Activated CD4-positive, alpha-beta memory T cell treated with anti-CD3 and anti-CD28 coated beads, Interleukin-2, amount 10 ng/mL, durations not matched to agents 7 days and 5 days (primary cell): Measurements from ENCODE around the gene POLR2L. TPM values are rescaled to one million over a fixed set of nuclear protein-coding genes. Genes with fewer than 3 reads are reported as not detected.

ENCODE experiments used
- CTCF ChIA-PET: fragments of 350-600 bp; sonication (Branson Sonifier 250); formaldehyde crosslinking; loops from one replicate; lab custom pipeline; 2021; ENCODE audit warnings: antibody characterized with exemption, inconsistent platforms; lab: Charles Lee
- POLR2A ChIA-PET: fragments of 350-600 bp; sonication (Branson Sonifier 250); formaldehyde crosslinking; loops from one replicate; lab custom pipeline; 2021; ENCODE audit warnings: antibody characterized with exemption; lab: Charles Lee
- DNase-seq: peaks from one replicate; pipeline ENCODE4 v3.0.0-alpha.2; 2020
- H3K27ac Mint-ChIP-seq: one replicate; pipeline ENCODE4 v1.8.0; 2021; ENCODE audit warnings: mild to moderate bottlenecking, mixed read lengths
- H3K27me3 Mint-ChIP-seq: one replicate; pipeline ENCODE4 v1.8.0; 2021; ENCODE audit warnings: mixed read lengths
- H3K36me3 Mint-ChIP-seq: one replicate; pipeline ENCODE4 v1.8.0; 2021; ENCODE audit warnings: low read depth, mixed read lengths
- H3K4me1 Mint-ChIP-seq: one replicate; pipeline ENCODE4 v1.8.0; 2021; ENCODE audit warnings: mixed read lengths
- H3K4me3 Mint-ChIP-seq: one replicate; pipeline ENCODE4 v1.8.0; 2021; ENCODE audit warnings: mild to moderate bottlenecking, mixed read lengths
- H3K9me3 Mint-ChIP-seq: one replicate; pipeline ENCODE4 v1.8.0; 2021; ENCODE audit warnings: mixed read lengths
- total RNA-seq, 2 experiments: library from RNA; stranded (reverse); gene quantifications; one replicate each; pipeline ENCODE4 v1.2.3, GENCODE V29; 2021

Gene POLR2L
- total RNA-seq, 2 experiments from 2014 or later, result 59.3 to 61.5 TPM

DNA sequence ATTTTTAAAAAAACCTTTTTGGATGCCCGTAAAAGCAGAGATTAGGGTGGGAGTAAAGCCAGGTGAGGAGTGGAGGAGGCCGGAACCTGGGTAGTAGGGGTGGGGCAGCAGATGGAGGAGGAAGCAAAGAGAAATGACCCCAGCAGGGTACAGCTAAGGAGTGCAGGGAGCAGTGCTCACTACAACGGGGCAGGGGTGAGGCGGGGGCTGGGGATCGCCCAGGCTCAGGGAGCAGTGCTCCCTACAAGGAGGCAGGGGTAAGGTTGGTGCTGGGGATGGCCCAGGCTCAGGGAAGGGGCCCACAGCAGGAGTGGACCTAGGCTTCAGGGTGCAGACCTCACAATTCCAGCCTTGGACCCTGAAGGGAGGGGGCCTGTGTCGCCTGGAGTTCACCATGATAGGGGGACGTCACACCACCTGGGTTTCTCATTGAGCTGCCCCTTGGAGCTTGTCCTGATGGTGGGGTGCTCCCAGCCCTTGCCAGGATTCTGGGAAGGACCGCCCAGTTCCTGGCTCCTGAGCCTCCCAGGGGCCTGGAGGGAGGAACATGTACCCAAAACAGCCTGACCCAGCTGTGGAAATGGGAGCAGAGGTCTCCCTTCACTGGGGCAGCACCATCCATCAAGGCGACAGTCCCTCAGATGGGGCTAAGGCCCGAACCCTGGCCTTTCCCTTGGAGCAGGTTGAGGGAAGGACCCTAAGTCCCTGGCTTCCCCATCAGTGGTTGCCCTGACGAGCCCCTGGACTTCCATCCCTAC lies 26.5 kb downstream of the POLR2L start:
- Mint-ChIP-seq H3K4me3 (no peak overlapping the region), H3K9me3 (no peaks in the 10 kb centered on the region), H3K27me3 (no peaks in the 10 kb centered on the region), H3K27ac (no peak overlapping the region), H3K4me1 (peaks cover 21% of the 10 kb centered on the region), H3K36me3 (peaks cover 23% of the 10 kb centered on the region)
- no peak for DNase-seq
- CTCF ChIA-PET, result no interaction called here
- POLR2A ChIA-PET, result no interaction called here

GRCh38 chr11:813456-814096 lies 28.8 kb downstream of the POLR2L start:
- H3K27me3 Mint-ChIP-seq, result no peaks in the 10 kb centered on the region
- CTCF ChIA-PET, result interaction anchor here (0.7 kb wide), 1 partner anchor 10 kb away, joined by 3 read pairs; no protein-coding TSS in a partner anchor
- H3K4me3 Mint-ChIP-seq, result no peak overlapping the region
- H3K36me3 Mint-ChIP-seq, result peaks cover 30% of the 10 kb centered on the region
- POLR2A ChIA-PET, result interaction anchor here (1.3 kb wide), 1 partner anchor 13 kb away, joined by 4 read pairs; no protein-coding TSS in a partner anchor
- no peak for DNase-seq
- peaks cover 28% of the 10 kb centered on the region for H3K4me1 Mint-ChIP-seq
- no peaks in the 10 kb centered on the region for H3K9me3 Mint-ChIP-seq
- no peak overlapping the region for H3K27ac Mint-ChIP-seq

GRCh38 chr11:813072-813455 lies 29.3 kb downstream of the POLR2L start:
- no peak overlapping the region for H3K27ac Mint-ChIP-seq
- no peak overlapping the region for H3K4me3 Mint-ChIP-seq
- CTCF ChIA-PET, result no interaction called here
- POLR2A ChIA-PET, result interaction anchor here (1.3 kb wide), 1 partner anchor 13 kb away, joined by 4 read pairs; no protein-coding TSS in a partner anchor
- DNase-seq, result no peak
- H3K36me3 Mint-ChIP-seq, result peaks cover 30% of the 10 kb centered on the region
- H3K27me3 Mint-ChIP-seq, result no peaks in the 10 kb centered on the region
- no peaks in the 10 kb centered on the region for H3K9me3 Mint-ChIP-seq
- peaks cover 32% of the 10 kb centered on the region for H3K4me1 Mint-ChIP-seq

- DNase-seq, result no peak
- Mint-ChIP-seq H3K9me3 (no peaks in the 10 kb centered on the region), H3K4me3 (no peak overlapping the region), H3K36me3 (peaks cover 30% of the 10 kb centered on the region), H3K27me3 (no peaks in the 10 kb centered on the region), H3K4me1 (peaks cover 37% of the 10 kb centered on the region), H3K27ac (peak overlapping the region; percentile 7)
- CTCF ChIA-PET, result interaction anchor here (0.8 kb wide), 1 partner anchor 10 kb away, joined by 3 read pairs; no protein-coding TSS in a partner anchor
- POLR2A ChIA-PET, result interaction anchor here (0.8 to 1.3 kb wide), 3 partner anchors 8 to 15 kb away, joined by 4 to 5 read pairs (median 4); partner anchors contain the start of gene CRACR2B
Observed at GRCh38 chr11:812390-812789, 29.9 kb downstream of the POLR2L start.

DNA sequence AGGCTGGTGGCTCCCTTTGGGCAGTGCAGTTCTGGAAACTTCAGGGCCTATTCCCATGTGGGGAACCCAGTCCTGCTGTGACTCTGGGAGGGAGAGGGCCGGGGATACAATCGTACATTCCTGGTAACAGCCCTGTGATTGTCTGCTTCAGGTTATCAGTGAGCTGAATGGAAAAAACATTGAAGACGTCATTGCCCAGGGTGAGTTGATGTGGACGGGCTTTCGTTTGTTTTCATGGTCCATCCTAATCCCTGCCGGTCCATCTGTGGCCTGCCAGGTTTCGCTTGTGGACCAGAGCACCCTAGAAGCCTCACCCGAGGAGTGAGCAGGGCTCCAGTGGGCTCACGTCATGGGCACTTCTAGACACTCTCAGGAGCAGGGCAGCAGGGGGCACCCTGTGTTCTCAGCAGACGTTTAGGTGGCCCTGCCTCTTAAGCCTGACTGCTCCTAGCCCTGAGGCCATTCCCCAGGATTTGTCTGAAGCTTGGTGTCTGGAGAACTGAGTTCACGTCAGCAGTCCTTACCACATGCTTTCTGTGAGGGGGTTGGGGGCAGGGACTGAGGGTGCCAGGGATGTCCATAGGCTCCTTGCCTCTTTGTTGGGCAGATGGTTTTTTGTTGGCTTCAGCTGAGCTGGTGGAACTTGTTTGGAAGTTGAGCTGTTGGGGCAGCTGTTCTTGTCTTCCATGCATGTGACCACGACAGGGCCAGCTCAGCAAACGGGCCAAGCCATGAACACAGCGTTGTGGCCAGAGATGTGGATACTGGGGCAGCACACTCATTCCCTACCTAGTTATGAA lies 30.7 kb downstream of the POLR2L start:
- Mint-ChIP-seq H3K27ac (peak overlapping the region; percentile 79), H3K9me3 (no peaks in the 10 kb centered on the region), H3K4me3 (peak overlapping the region; percentile 92), H3K27me3 (no peaks in the 10 kb centered on the region), H3K36me3 (peaks cover 30% of the 10 kb centered on the region), H3K4me1 (peaks cover 38% of the 10 kb centered on the region)
- ChIA-PET CTCF (interaction anchor here (0.8 to 1.5 kb wide), 2 partner anchors 8 to 11 kb away, joined by 3 to 4 read pairs; partner anchors contain the start of gene PNPLA2), POLR2A (interaction anchor here (0.7 to 1.5 kb wide), 9 partner anchors 9 to 31 kb away, joined by 3 to 6 read pairs (median 4); partner anchors contain the start of genes CRACR2B, POLR2L and TSPAN4)
- no peak for DNase-seq

- peak overlapping the region; percentile 92 for H3K4me3 Mint-ChIP-seq
- no peaks in the 10 kb centered on the region for H3K9me3 Mint-ChIP-seq
- DNase-seq, result no peak
- ChIA-PET CTCF (interaction anchor here (1.2 to 2.1 kb wide), 2 partner anchors 10 to 32 kb away, joined by 3 to 8 read pairs; partner anchors contain the start of gene PNPLA2), POLR2A (interaction anchor here (0.6 to 2.3 kb wide), 19 partner anchors 9 to 573 kb away, joined by 3 to 62 read pairs (median 4); partner anchors contain the start of genes CD151, CEND1, CRACR2B and DEAF1)
- peak overlapping the region; percentile 98 for H3K27ac Mint-ChIP-seq
- H3K4me1 Mint-ChIP-seq, result peaks cover 45% of the 10 kb centered on the region
- H3K27me3 Mint-ChIP-seq, result no peaks in the 10 kb centered on the region
- H3K36me3 Mint-ChIP-seq, result peaks cover 30% of the 10 kb centered on the region
Observed at GRCh38 chr11:810040-810567, 32.2 kb downstream of the POLR2L start.

- Mint-ChIP-seq H3K36me3 (peaks cover 30% of the 10 kb centered on the region), H3K4me1 (peaks cover 46% of the 10 kb centered on the region), H3K27me3 (no peaks in the 10 kb centered on the region), H3K4me3 (peak within 1 kb of the TSS; percentile 92), H3K27ac (peak within 1 kb of the TSS; percentile 98), H3K9me3 (no peaks in the 10 kb centered on the region)
- POLR2A ChIA-PET, result interaction anchor here (0.6 to 2.3 kb wide), 21 partner anchors 10 to 572 kb away, joined by 3 to 62 read pairs (median 4); partner anchors contain the start of genes CD151, CEND1, CRACR2B and DEAF1
- peak; percentile 98 for DNase-seq
- CTCF ChIA-PET, result interaction anchor here (0.9 to 2.1 kb wide), 5 partner anchors 10 to 83 kb away, joined by 3 to 8 read pairs (median 3); partner anchors contain the start of gene PNPLA2
Observed at GRCh38 chr11:809287-810039, 32.9 kb downstream of the POLR2L start, which contains the start of gene RPLP2. Gene RPLP2, plus strand, starts transcription at chr11:809967. Its CDS starts 268 bp downstream, at chr11:810235.

DNA sequence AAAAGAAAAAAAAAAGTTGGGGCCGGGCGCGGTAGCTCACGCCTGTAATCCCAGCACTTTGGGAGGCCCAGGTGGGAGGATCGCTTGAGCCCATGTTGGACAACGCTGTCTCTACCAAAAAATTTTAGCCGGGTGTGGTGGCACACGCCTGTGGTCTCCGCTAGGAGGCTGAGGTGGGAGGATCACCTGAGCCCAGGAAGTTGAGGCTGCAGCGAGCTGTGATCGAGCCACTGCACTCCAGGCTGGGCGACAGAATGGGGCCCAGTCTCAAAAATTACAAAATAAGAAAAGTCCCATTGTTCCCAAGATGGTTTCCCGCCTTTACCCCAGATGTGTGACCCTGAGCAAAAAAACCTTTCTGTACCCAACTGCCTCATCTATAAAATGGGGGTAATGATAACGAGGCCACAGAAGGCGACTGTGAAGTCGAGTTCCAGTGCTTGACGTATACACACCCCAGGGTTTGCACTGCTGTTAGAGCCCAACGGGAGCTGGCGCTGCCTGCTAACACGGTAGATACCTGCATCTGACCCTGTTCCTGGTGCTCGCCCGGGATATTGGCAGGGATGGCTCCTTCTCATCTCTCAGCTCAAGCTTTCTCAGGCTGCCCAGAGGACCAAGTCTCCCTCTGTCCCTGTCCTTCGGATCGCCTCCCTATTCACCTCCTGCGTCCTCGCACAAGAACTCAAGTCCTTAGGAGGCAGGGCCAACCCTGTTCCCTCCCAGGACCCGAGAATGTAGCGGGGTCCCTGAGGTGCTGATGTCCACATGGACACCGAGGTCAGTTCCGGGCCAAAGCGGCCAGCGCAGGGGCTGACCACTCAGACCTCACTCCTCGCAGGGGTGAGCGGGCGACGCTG lies 33.7 kb downstream of the POLR2L start:
- H3K36me3 Mint-ChIP-seq, result peaks cover 30% of the 10 kb centered on the region
- H3K27ac Mint-ChIP-seq, result peak overlapping the region; percentile 98
- H3K27me3 Mint-ChIP-seq, result no peaks in the 10 kb centered on the region
- ChIA-PET POLR2A (interaction anchor here (0.8 to 2.3 kb wide), 20 partner anchors 10 to 302 kb away, joined by 3 to 62 read pairs (median 4); partner anchors contain the start of genes CD151, CEND1, CRACR2B and GATD1), CTCF (interaction anchor here (0.7 to 2.1 kb wide), 6 partner anchors 10 to 83 kb away, joined by 3 to 8 read pairs (median 3); partner anchors contain the start of genes CEND1 and PNPLA2)
- H3K9me3 Mint-ChIP-seq, result no peaks in the 10 kb centered on the region
- DNase-seq, result peak; percentile 75
- H3K4me3 Mint-ChIP-seq, result peak overlapping the region; percentile 92
- H3K4me1 Mint-ChIP-seq, result peaks cover 54% of the 10 kb centered on the region

GRCh38 chr11:804599-804964 lies 37.7 kb downstream of the POLR2L start:
- CTCF ChIA-PET, result no interaction called here
- Mint-ChIP-seq H3K36me3 (peaks cover 18% of the 10 kb centered on the region), H3K27me3 (no peaks in the 10 kb centered on the region)

GRCh38 chr11:803770-804598 lies 38.3 kb downstream of the POLR2L start:
- Mint-ChIP-seq H3K9me3 (no peaks in the 10 kb centered on the region), H3K4me3 (peak overlapping the region; percentile 82), H3K36me3 (peaks cover 18% of the 10 kb centered on the region), H3K4me1 (peaks cover 40% of the 10 kb centered on the region), H3K27me3 (no peaks in the 10 kb centered on the region), H3K27ac (peak overlapping the region; percentile 78)
- CTCF ChIA-PET, result no interaction called here
- POLR2A ChIA-PET, result interaction anchor here (1.1 to 4.1 kb wide), 5 partner anchors 8 to 39 kb away, joined by 3 to 21 read pairs (median 12); partner anchors contain the start of genes GATD1, PNPLA2 and TSPAN4
- DNase-seq, result no peak

More at GRCh38 chr11:804599-804964, 37.7 kb downstream of the POLR2L start:
- POLR2A ChIA-PET, result interaction anchor here (1.1 to 4.1 kb wide), 5 partner anchors 8 to 38 kb away, joined by 3 to 21 read pairs (median 12); partner anchors contain the start of genes GATD1, PNPLA2 and TSPAN4
- DNase-seq, result no peak
- Mint-ChIP-seq H3K27ac (peak overlapping the region; percentile 78), H3K4me3 (peak overlapping the region; percentile 82), H3K4me1 (peaks cover 41% of the 10 kb centered on the region), H3K9me3 (no peaks in the 10 kb centered on the region)
